Measurements from ENCODE around the gene EARS2. TPM values are rescaled to one million over a fixed set of nuclear protein-coding genes. Genes with fewer than 3 reads are reported as not detected.
A peak's percentile ranks its signal among the peaks of the same experiment; 100 is the strongest.

Gene EARS2
- total and polyA plus RNA-seq, 9 of the 15 experiments (the other 6 are each of a cell fraction or from before 2014, with no cell fraction given): 17.6 to 58.6 (median 36.3) TPM

- no peak for TF ChIP-seq ZBTB12 (CRISPR knock-in tag; IDR thresholded peaks at IDR 0.05)
- TF ChIP-seq ZNF140 (CRISPR knock-in tag; IDR thresholded peaks at IDR 0.05): no peak
- TF ChIP-seq ZNF143 (CRISPR knock-in tag; IDR thresholded peaks at IDR 0.05): peak; percentile 85
- TF ChIP-seq ETS1 (conservative IDR thresholded peaks at IDR 0.05; ENCODE audit: control insufficient read depth, low read depth, low read length): peak; percentile 74
- TF ChIP-seq ZHX1 (conservative IDR thresholded peaks at IDR 0.05; ENCODE audit: low read length): no peak
- no peak for TF ChIP-seq TEAD2 (tag; IDR thresholded peaks at IDR 0.05)
- peak; percentile 30; the same call in 1 of the 2 replicates for TF ChIP-seq NCOR1 (IDR thresholded peaks at IDR 0.05)
- TF ChIP-seq ELF1 (tag; IDR thresholded peaks at IDR 0.05): peak; percentile 64
- peak; percentile 73; the same call in 1 of the 2 replicates for TF ChIP-seq NBN (IDR thresholded peaks at IDR 0.05; ENCODE audit: low read depth)
- no peak for TF ChIP-seq HDAC3 (IDR thresholded peaks at IDR 0.05; ENCODE audit: borderline replicate concordance, partially characterized antibody)
- TF ChIP-seq, protein P1, sequence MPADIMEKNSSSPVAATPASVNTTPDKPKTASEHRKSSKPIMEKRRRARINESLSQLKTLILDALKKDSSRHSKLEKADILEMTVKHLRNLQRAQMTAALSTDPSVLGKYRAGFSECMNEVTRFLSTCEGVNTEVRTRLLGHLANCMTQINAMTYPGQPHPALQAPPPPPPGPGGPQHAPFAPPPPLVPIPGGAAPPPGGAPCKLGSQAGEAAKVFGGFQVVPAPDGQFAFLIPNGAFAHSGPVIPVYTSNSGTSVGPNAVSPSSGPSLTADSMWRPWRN (IDR thresholded peaks at IDR 0.05; ENCODE audit: low read depth): no peak
- TF ChIP-seq, protein P2, sequence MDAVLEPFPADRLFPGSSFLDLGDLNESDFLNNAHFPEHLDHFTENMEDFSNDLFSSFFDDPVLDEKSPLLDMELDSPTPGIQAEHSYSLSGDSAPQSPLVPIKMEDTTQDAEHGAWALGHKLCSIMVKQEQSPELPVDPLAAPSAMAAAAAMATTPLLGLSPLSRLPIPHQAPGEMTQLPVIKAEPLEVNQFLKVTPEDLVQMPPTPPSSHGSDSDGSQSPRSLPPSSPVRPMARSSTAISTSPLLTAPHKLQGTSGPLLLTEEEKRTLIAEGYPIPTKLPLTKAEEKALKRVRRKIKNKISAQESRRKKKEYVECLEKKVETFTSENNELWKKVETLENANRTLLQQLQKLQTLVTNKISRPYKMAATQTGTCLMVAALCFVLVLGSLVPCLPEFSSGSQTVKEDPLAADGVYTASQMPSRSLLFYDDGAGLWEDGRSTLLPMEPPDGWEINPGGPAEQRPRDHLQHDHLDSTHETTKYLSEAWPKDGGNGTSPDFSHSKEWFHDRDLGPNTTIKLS (IDR thresholded peaks at IDR 0.05; ENCODE audit: borderline replicate concordance, low read depth): peak; percentile 68
- TF ChIP-seq TEAD1 (CRISPR knock-in tag; IDR thresholded peaks at IDR 0.05): peak in 1 of 2 experiments; percentile 19; a peak in 1 of 4 replicates
- TF ChIP-seq, protein P3, sequence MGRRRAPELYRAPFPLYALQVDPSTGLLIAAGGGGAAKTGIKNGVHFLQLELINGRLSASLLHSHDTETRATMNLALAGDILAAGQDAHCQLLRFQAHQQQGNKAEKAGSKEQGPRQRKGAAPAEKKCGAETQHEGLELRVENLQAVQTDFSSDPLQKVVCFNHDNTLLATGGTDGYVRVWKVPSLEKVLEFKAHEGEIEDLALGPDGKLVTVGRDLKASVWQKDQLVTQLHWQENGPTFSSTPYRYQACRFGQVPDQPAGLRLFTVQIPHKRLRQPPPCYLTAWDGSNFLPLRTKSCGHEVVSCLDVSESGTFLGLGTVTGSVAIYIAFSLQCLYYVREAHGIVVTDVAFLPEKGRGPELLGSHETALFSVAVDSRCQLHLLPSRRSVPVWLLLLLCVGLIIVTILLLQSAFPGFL (CRISPR knock-in tag; IDR thresholded peaks at IDR 0.05): 0 out of 2 replicates have a peak, but pooled peaks have one; percentile 74
- no peak for TF ChIP-seq ATF1 (CRISPR knock-in tag; IDR thresholded peaks at IDR 0.05)
- peak; percentile 84 for TF ChIP-seq ATF1 (tag; IDR thresholded peaks at IDR 0.05)
- peak; percentile 72 for TF ChIP-seq RFX1 (IDR thresholded peaks at IDR 0.05)
- TF ChIP-seq TRIM28 (IDR thresholded peaks at IDR 0.05): peak; percentile 23; the same call in 1 of the 2 replicates
Measured at GRCh38 chr16:23595951-23596720, 39.0 kb upstream of the EARS2 start, which contains the start of gene NDUFAB1 (continued).
